GM10847 (cell line): Measurements from ENCODE around the gene ROPN1L.

ENCODE experiments used
- POLR2A ChIP-seq: IDR thresholded peaks from 2 replicates; pipeline ENCODE4 v1.6.1; 2011; ENCODE audit not compliant: insufficient read length; ENCODE audit errors: extremely low read depth

The ROPN1L gene

DNA sequence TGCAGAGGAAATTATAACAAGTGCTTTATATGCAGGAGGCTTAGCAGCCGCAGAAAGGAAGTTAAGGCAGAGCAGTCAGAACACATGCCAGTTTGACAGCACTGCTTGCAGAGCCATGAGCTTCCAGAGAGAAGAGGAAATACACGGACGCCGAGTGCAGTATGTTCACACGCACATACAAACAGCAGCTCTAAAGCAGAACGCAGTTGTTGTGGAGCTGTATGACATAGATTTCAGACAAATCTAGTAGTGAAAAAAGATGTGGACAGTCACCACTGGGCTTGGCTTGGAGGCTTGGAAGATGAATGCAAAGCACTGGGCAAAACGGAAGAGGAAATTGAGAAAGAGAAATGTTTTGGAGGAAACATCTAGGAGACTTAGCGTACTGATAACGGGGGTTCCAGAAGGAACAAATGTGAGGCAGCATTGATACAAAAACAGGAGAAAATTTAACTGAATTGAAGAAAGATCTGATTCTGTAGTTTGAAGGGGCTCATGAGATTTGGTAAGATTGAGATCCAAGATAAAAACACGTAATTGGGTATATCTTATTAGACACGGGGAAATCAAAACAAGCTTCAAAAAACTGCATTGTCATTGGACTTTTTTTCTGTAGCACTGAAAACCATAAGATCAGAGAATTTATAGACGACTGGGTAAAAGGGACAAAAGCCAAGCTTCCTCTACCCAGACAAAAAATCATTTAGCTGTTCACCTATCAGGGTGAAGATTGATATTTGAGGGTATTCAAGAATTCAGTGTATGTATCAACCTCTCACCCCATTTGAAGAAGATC, 19.6 kb upstream of the ROPN1L start:
- no peak for TF ChIP-seq POLR2A

GRCh38 chr5:10423022-10423421, 18.7 kb upstream of the ROPN1L start:
- no peak for TF ChIP-seq POLR2A

- no peak for TF ChIP-seq POLR2A
Observed at GRCh38 chr5:10424124-10424731, 17.5 kb upstream of the ROPN1L start.

GRCh38 chr5:10427201-10427600, 14.5 kb upstream of the ROPN1L start:
- TF ChIP-seq POLR2A: no peak

DNA sequence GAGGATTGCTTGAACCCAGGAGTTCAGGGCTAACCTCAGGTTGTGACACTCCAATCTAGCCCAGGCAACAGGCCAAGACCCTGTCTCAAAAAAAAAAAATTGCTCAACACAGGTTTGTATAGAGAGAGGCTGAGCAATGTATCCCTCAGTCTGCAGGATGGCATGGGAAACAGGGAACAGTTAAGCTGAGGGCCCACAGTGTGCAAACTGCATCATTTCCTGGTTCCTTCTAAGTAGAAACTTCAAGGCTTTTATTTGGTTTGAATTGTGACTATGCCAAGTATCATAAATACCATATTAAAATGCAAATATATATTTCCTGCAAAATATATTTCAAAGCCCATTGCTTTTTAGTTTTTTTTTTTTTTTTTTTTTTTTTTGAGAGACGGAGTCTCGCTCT, 13.7 kb upstream of the ROPN1L start:
- TF ChIP-seq POLR2A: no peak

GRCh38 chr5:10431415-10431814, 10.3 kb upstream of the ROPN1L start:
- TF ChIP-seq POLR2A: no peak

GRCh38 chr5:10432059-10433008, 9.3 kb upstream of the ROPN1L start:
- TF ChIP-seq POLR2A: no peak

- TF ChIP-seq POLR2A: no peak
Observed at GRCh38 chr5:10434392-10434791, 7.3 kb upstream of the ROPN1L start.

DNA sequence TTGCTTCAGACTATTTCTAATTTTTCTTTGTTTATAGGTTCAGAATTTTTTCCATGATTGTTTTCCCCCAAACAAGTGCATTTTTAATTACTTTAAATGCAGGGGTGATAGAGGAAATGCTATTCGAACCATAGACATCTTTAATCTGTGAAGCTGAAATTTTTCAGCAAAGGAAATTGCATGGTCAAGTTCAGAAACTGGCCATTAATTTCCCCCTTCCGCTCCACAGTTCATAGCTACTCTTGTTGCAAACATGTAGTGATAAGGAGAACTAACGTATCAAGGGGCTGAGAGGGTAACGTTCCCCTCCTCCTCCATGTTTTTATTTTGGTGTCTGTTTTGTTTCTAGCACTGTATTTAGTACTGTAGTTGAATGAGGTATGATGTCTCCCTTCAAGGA, 3.4 kb upstream of the ROPN1L start:
- TF ChIP-seq POLR2A: no peak

GRCh38 chr5:10439692-10440091, 2.0 kb upstream of the ROPN1L start:
- no peak for TF ChIP-seq POLR2A

- no peak for TF ChIP-seq POLR2A
Observed at GRCh38 chr5:10440367-10440990, 1.2 kb upstream of the ROPN1L start.

- no peak for TF ChIP-seq POLR2A
Observed at GRCh38 chr5:10441992-10442435, 335 bp downstream of the ROPN1L start.

GRCh38 chr5:10442576-10442975, 897 bp downstream of the ROPN1L start:
- no peak for TF ChIP-seq POLR2A

DNA sequence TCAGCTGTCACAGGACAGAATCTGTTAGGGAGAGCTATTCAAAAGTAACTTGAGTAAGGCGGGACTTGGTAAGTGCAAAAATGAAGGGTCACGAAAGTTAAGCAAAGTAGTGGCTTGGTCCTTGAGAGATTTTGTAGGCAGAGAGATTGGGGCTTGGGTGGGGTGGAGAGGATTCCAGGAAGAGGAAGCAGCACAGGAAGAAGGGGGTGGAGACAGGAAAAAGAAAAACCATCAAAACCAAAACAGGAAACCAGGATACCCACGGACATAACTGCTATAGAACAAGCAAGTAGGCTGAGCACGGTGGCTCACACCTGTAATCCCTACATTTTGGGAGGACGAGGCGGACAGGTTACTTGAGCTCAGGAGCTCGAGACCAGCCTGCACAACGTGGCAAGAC, 3.7 kb downstream of the ROPN1L start:
- TF ChIP-seq POLR2A: no peak

DNA sequence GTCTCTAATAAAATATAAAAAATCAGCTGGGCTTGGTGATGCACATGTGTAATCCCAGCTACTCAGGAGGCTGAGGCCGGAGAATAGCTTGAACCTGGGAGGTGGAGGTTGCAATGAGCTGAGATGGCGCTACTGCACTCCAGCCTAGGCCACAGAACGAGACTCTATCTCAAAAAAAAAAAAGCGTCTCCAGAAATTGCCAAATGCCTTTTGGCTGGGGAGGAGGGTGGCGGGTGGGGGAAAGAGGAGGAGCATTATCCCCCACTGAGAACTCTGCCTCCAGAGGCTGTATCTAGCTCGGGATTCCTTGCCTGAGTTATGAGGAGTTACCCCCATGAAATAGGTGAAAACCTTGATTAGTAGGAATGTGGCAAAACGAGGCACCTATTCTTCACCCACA, 4.8 kb downstream of the ROPN1L start:
- TF ChIP-seq POLR2A: no peak
